ENCODE results near the gene MRPL49. TPM values are rescaled to one million over a fixed set of nuclear protein-coding genes. Genes with fewer than 3 reads are reported as not detected.

MRPL49 gene
- total and polyA plus RNA-seq, 2 experiments from 2014 or later = 27.7 to 61.9 TPM

- no peak for TF ChIP-seq REST (IDR thresholded peaks at IDR 0.05; ENCODE audit: unreplicated experiment)
Observed at GRCh38 chr11:65107751-65108468, 14.2 kb upstream of the MRPL49 start (continued).

GRCh38 chr11:65108469-65109123, 13.5 kb upstream of the MRPL49 start:
- H3F3A ChIP-seq (replicated peaks; ENCODE audit: low read depth) = peaks cover 9% of the 10 kb centered on the region; the same call in 1 of the 2 replicates
- H3K9me2 ChIP-seq (ENCODE audit: insufficient read depth) = no peaks in the 10 kb centered on the region
- no peak overlapping the region for H3K4me3 Mint-ChIP-seq
- peaks cover 20% of the 10 kb centered on the region for H3K79me2 ChIP-seq (replicated peaks; ENCODE audit: insufficient read depth)
- H3K27ac Mint-ChIP-seq = no peak overlapping the region
- H3K36me3 ChIP-seq (ENCODE audit: insufficient read depth) = 0 out of 2 replicates have a peak, but pooled peaks cover 3% of the 10 kb centered on the region
- H3K27me3 Mint-ChIP-seq (ENCODE audit: insufficient read depth, low read depth, poor library complexity) = peaks cover 23% of the 10 kb centered on the region
- H3K9me3 Mint-ChIP-seq = peaks cover 2% of the 10 kb centered on the region; the same call in 2 of the 3 replicates
- no peak overlapping the region for H3K4me2 ChIP-seq
- no peak overlapping the region for H3K27ac ChIP-seq (ENCODE audit: low read depth)
- no peak overlapping the region for H2AFZ ChIP-seq
- H3K27me3 ChIP-seq (ENCODE audit: insufficient read depth) = no peaks in the 10 kb centered on the region
- peaks cover 14% of the 10 kb centered on the region; the same call in 1 of the 3 replicates for H3K36me3 Mint-ChIP-seq (ENCODE audit: low read depth)
- no peak for ATAC-seq
- peaks cover 19% of the 10 kb centered on the region for H3K4me1 Mint-ChIP-seq
- DNase-seq (ENCODE audit: low spot score) = no peak
- no peak overlapping the region for H3K4me3 ChIP-seq
- peaks cover 12% of the 10 kb centered on the region for H3K4me1 ChIP-seq (ENCODE audit: insufficient read depth)
- no peak for TF ChIP-seq CREB1 (CRISPR knock-in tag; IDR thresholded peaks at IDR 0.05; ENCODE audit: low read depth)
- TF ChIP-seq REST (IDR thresholded peaks at IDR 0.05; ENCODE audit: unreplicated experiment) = no peak
- H4K20me1 ChIP-seq (replicated peaks; ENCODE audit: insufficient read depth) = peaks cover under 1% of the 10 kb centered on the region; the same call in 1 of the 2 replicates
